ENCODE data around the gene BANK1.

DNA sequence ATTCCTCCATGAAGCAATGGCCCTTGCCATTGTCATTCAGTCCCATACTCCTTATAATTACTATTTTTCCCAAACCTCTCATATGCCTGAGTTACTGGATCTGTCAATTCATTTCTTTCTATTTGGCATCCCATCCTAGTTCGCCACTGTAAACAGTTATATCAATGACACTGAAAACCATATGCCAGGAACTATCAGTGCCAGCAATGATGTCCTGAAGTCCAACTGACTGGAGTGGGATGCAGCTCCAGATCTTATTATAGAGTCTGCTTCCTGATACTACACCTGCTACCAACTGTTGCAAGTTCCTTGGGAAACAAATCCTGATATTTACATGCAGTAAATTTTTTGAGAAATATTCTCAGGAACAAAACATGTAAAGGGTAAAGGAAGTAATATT, 27.0 kb upstream of the BANK1 start:
- TF ChIP-seq, protein P1, sequence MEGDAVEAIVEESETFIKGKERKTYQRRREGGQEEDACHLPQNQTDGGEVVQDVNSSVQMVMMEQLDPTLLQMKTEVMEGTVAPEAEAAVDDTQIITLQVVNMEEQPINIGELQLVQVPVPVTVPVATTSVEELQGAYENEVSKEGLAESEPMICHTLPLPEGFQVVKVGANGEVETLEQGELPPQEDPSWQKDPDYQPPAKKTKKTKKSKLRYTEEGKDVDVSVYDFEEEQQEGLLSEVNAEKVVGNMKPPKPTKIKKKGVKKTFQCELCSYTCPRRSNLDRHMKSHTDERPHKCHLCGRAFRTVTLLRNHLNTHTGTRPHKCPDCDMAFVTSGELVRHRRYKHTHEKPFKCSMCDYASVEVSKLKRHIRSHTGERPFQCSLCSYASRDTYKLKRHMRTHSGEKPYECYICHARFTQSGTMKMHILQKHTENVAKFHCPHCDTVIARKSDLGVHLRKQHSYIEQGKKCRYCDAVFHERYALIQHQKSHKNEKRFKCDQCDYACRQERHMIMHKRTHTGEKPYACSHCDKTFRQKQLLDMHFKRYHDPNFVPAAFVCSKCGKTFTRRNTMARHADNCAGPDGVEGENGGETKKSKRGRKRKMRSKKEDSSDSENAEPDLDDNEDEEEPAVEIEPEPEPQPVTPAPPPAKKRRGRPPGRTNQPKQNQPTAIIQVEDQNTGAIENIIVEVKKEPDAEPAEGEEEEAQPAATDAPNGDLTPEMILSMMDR (conservative IDR thresholded peaks at IDR 0.05) = no peak
- no peak for TF ChIP-seq EZH2 (IDR thresholded peaks at IDR 0.05; ENCODE audit: low read depth)

Data from PC-9 (cell line).